IPS-18c (cell line): ENCODE results near the gene NUBP2.
"Not testable (repeated sequence)": the region's sequence is repeated elsewhere in the genome, so short reads cannot be mapped to it uniquely, and the experiment has no call there.

ENCODE experiments used
- H3K4me3 ChIP-seq: 2 replicates; pipeline ENCODE4 v1.7.0; 2013; ENCODE audit warnings: low read depth, mild to moderate bottlenecking, low read length, moderate library complexity; ENCODE audit not compliant: insufficient read depth
- H3K9me3 ChIP-seq: one replicate; pipeline ENCODE4 v1.6.1; 2013; ENCODE audit warnings: mild to moderate bottlenecking, low read length, moderate library complexity; ENCODE audit not compliant: control insufficient read depth, insufficient read depth

Gene NUBP2

GRCh38 chr16:1789643-1790045 lies 6.9 kb downstream of the NUBP2 start:
- Histone ChIP-seq H3K4me3 (no peak overlapping the region), H3K9me3 (no peaks in the 10 kb centered on the region)

GRCh38 chr16:1790261-1790610 lies 7.5 kb downstream of the NUBP2 start:
- H3K4me3 ChIP-seq: no peak overlapping the region
- H3K9me3 ChIP-seq: no peaks in the 10 kb centered on the region

- H3K9me3 ChIP-seq: no peaks in the 10 kb centered on the region
- no peak overlapping the region for H3K4me3 ChIP-seq
Measured at GRCh38 chr16:1790611-1791255, 8.0 kb downstream of the NUBP2 start.

GRCh38 chr16:1791256-1791942 lies 8.6 kb downstream of the NUBP2 start:
- Histone ChIP-seq H3K9me3 (no peaks in the 10 kb centered on the region), H3K4me3 (no peak overlapping the region)

- H3K9me3 ChIP-seq: no peaks in the 10 kb centered on the region
- H3K4me3 ChIP-seq: no peak overlapping the region
Measured at GRCh38 chr16:1791943-1792812, 9.4 kb downstream of the NUBP2 start.

- H3K9me3 ChIP-seq: no peaks in the 10 kb centered on the region
Measured at GRCh38 chr16:1792836-1793577, 10.2 kb downstream of the NUBP2 start.

GRCh38 chr16:1793578-1794220 lies 10.9 kb downstream of the NUBP2 start, which contains the start of gene IGFALS:
Gene IGFALS (minus strand): TSS chr16:1793705. CDS start chr16:1793652, 53 bp downstream.
- Histone ChIP-seq H3K9me3 (peaks cover 3% of the 10 kb centered on the region), H3K4me3 (no peak within 1 kb of the TSS)

More at GRCh38 chr16:1792836-1793577, 10.2 kb downstream of the NUBP2 start:
- H3K4me3 ChIP-seq: no peak overlapping the region

GRCh38 chr16:1794221-1794871 lies 11.6 kb downstream of the NUBP2 start:
- no peak overlapping the region for H3K4me3 ChIP-seq
- H3K9me3 ChIP-seq: peaks cover 3% of the 10 kb centered on the region

- Histone ChIP-seq H3K9me3 (peaks cover 3% of the 10 kb centered on the region), H3K4me3 (no peak overlapping the region)
Measured at GRCh38 chr16:1794908-1795666, 12.3 kb downstream of the NUBP2 start.

- not testable (repeated sequence) for H3K9me3 ChIP-seq, H3K4me3 ChIP-seq
Measured at GRCh38 chr16:1799263-1799662, 16.5 kb downstream of the NUBP2 start.

- no peak overlapping the region for H3K4me3 ChIP-seq
Measured at GRCh38 chr16:1800701-1801100, 17.9 kb downstream of the NUBP2 start.

GRCh38 chr16:1807626-1808025 lies 24.9 kb downstream of the NUBP2 start:
- Histone ChIP-seq H3K9me3 (peaks cover 4% of the 10 kb centered on the region), H3K4me3 (no peak overlapping the region)

More at GRCh38 chr16:1800701-1801100, 17.9 kb downstream of the NUBP2 start:
- H3K9me3 ChIP-seq: peaks cover 5% of the 10 kb centered on the region

- H3K4me3 ChIP-seq: no peak overlapping the region
- peaks cover 4% of the 10 kb centered on the region for H3K9me3 ChIP-seq
Measured at GRCh38 chr16:1808691-1809090, 25.9 kb downstream of the NUBP2 start.

GRCh38 chr16:1809281-1809801 lies 26.6 kb downstream of the NUBP2 start:
- Histone ChIP-seq H3K4me3 (no peak overlapping the region), H3K9me3 (peaks cover 4% of the 10 kb centered on the region)

- Histone ChIP-seq H3K4me3 (no peak overlapping the region), H3K9me3 (peaks cover 4% of the 10 kb centered on the region)
Measured at GRCh38 chr16:1810106-1810505, 27.3 kb downstream of the NUBP2 start.
